Adrenal gland (tissue), 5 donors: ENCODE data around the gene KIRREL3.

ENCODE experiments used
- CTCF ChIP-seq, 6 experiments: fragments of 450-650 bp in 4 of 6; fragments of 200-600 bp in 2 of 6; sonication (generic) in 1 of 6; IDR thresholded peaks; 1 replicate in 5 of 6; 2 replicates in 1 of 6; pipeline versions ENCODE4 v1.5.1 to v1.8.0; 2016 to 2021; ENCODE audit warnings: antibody characterized with exemption in 6 of 6, mild to moderate bottlenecking in 2 of 6, moderate library complexity in 1 of 6
- POLR2A ChIP-seq, 2 donors: fragments of 450-650 bp; IDR thresholded peaks; one replicate each; pipeline ENCODE4 v1.6.1; 2017; ENCODE audit warnings: antibody characterized with exemption in 2 of 2, mild to moderate bottlenecking in 2 of 2, moderate library complexity in 1 of 2
- donor health status: DM: no; HTN: no; CAD: no.

GRCh38 chr11:126488591-126489370 lies 511.8 kb downstream of the KIRREL3 start:
- TF ChIP-seq CTCF (IDR thresholded peaks at IDR 0.05) (no peak), POLR2A (IDR thresholded peaks at IDR 0.05) (no peak)
